K562 (cell line): ENCODE measurements around the gene TMEM161B.

ENCODE experiments used
- ASH1L ChIP-seq: fragments of 450-650 bp; IDR thresholded peaks from 2 replicates; pipeline ENCODE4 v1.6.1; 2018; ENCODE audit warnings: borderline replicate concordance, mild to moderate bottlenecking, low read depth; ENCODE audit not compliant: partially characterized antibody
- ETS2 ChIP-seq: IDR thresholded peaks from 2 replicates; pipeline ENCODE4 v1.6.1; 2016; ENCODE audit warnings: borderline replicate concordance, missing genetic modification characterization, mild to moderate bottlenecking, moderate library complexity, missing compliant biosample characterization; ENCODE audit not compliant: poor library complexity, severe bottlenecking
- EZH2 ChIP-seq: IDR thresholded peaks from 2 replicates; pipeline ENCODE4 v1.6.1; 2012; ENCODE audit warnings: low read depth, mild to moderate bottlenecking, inconsistent platforms, low read length, borderline replicate concordance
- JUNB ChIP-seq: fragments of 450-650 bp; formaldehyde crosslinking; conservative IDR thresholded peaks from 2 replicates; pipeline ENCODE4 v1.4.0; 2020; ENCODE audit warnings: mild to moderate bottlenecking
- POLR2AphosphoS2 ChIP-seq: IDR thresholded peaks from 2 replicates; pipeline ENCODE4 v1.6.1; 2012; ENCODE audit warnings: low read length, improper control_type of control experiment
- ZBTB7A ChIP-seq: IDR thresholded peaks from 2 replicates; pipeline ENCODE4 v1.6.1; 2011; ENCODE audit warnings: low read depth, mild to moderate bottlenecking, low read length, moderate library complexity, borderline replicate concordance; ENCODE audit not compliant: control insufficient read depth
- ZC3H11A ChIP-seq: IDR thresholded peaks from 2 replicates; pipeline ENCODE4 v1.6.1; 2012; ENCODE audit warnings: low read depth, low read length, improper control_type of control experiment
- ZSCAN29 ChIP-seq: fragments of 450-650 bp; IDR thresholded peaks from 2 replicates; pipeline ENCODE4 v1.6.1; 2017
- TF ChIP-seq, protein P1 (sequence below), 3 experiments: IDR thresholded peaks in 2 of 3; conservative IDR thresholded peaks in 1 of 3; 2 replicates each; pipeline ENCODE4 v1.5.1; 2011 to 2012; ENCODE audit warnings: low read length in 3 of 3, mild to moderate bottlenecking in 3 of 3, control low read depth in 2 of 3, improper control_type of control experiment in 1 of 3, inconsistent platforms in 1 of 3, low read depth in 1 of 3, mixed read lengths in 1 of 3, moderate library complexity in 1 of 3; ENCODE audit not compliant: insufficient read depth in 2 of 3
- TF ChIP-seq, protein P2 (sequence below): conservative IDR thresholded peaks from 2 replicates; pipeline ENCODE4 v1.6.1; 2011; ENCODE audit warnings: low read depth, mild to moderate bottlenecking, low read length; ENCODE audit not compliant: control insufficient read depth
- TF ChIP-seq, protein P3 (sequence below): fragments of 450-650 bp; IDR thresholded peaks from 2 replicates; pipeline ENCODE4 v1.6.1; 2016; ENCODE audit warnings: antibody characterized with exemption

DNA sequence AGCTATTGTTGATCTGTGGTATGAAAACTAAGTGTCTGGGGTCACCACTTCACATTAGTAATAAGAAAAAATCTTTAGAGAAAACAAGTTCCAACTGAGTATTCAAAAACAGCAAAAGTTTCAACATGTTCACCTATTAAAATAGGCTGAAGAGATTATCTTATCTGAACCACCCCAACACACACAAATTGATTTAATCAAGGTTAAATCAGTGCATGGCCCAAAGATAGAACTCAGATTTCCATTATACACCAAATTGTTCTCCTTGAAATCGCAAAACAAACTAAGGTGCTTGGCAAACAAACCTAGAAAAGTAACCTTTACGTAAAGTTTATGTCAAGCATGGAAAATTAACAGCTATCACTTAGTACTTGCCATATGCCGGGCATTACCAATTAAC, 61.1 kb downstream of the TMEM161B start:
- TF ChIP-seq ZBTB7A (no peak), ETS2 (tag) (no peak), EZH2 (no peak), ASH1L (no peak), ZSCAN29 (no peak), ZC3H11A (no peak), POLR2AphosphoS2 (no peak), JUNB (CRISPR knock-in tag) (no peak)
- TF ChIP-seq, protein P1, sequence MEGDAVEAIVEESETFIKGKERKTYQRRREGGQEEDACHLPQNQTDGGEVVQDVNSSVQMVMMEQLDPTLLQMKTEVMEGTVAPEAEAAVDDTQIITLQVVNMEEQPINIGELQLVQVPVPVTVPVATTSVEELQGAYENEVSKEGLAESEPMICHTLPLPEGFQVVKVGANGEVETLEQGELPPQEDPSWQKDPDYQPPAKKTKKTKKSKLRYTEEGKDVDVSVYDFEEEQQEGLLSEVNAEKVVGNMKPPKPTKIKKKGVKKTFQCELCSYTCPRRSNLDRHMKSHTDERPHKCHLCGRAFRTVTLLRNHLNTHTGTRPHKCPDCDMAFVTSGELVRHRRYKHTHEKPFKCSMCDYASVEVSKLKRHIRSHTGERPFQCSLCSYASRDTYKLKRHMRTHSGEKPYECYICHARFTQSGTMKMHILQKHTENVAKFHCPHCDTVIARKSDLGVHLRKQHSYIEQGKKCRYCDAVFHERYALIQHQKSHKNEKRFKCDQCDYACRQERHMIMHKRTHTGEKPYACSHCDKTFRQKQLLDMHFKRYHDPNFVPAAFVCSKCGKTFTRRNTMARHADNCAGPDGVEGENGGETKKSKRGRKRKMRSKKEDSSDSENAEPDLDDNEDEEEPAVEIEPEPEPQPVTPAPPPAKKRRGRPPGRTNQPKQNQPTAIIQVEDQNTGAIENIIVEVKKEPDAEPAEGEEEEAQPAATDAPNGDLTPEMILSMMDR (IDR thresholded peaks at IDR 0.05 in 2 of 3, conservative IDR thresholded peaks at IDR 0.05 in 1 of 3; ENCODE audit: insufficient read depth in 2 of 3, low read depth in 1 of 3, low read length in 3 of 3): no peak
- TF ChIP-seq, protein P2, sequence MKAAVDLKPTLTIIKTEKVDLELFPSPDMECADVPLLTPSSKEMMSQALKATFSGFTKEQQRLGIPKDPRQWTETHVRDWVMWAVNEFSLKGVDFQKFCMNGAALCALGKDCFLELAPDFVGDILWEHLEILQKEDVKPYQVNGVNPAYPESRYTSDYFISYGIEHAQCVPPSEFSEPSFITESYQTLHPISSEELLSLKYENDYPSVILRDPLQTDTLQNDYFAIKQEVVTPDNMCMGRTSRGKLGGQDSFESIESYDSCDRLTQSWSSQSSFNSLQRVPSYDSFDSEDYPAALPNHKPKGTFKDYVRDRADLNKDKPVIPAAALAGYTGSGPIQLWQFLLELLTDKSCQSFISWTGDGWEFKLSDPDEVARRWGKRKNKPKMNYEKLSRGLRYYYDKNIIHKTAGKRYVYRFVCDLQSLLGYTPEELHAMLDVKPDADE: no peak
- TF ChIP-seq, protein P3, sequence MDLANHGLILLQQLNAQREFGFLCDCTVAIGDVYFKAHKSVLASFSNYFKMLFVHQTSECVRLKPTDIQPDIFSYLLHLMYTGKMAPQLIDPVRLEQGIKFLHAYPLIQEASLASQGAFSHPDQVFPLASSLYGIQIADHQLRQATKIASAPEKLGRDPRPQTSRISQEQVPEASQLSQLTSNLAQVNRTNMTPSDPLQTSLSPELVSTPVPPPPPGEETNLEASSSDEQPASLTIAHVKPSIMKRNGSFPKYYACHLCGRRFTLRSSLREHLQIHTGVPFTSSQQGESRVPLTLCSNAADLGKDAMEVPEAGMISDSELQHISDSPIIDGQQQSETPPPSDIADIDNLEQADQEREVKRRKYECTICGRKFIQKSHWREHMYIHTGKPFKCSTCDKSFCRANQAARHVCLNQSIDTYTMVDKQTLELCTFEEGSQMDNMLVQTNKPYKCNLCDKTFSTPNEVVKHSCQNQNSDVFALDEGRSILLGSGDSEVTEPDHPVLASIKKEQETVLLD: no peak
